ENCODE data around the gene ITGB6.

DNA sequence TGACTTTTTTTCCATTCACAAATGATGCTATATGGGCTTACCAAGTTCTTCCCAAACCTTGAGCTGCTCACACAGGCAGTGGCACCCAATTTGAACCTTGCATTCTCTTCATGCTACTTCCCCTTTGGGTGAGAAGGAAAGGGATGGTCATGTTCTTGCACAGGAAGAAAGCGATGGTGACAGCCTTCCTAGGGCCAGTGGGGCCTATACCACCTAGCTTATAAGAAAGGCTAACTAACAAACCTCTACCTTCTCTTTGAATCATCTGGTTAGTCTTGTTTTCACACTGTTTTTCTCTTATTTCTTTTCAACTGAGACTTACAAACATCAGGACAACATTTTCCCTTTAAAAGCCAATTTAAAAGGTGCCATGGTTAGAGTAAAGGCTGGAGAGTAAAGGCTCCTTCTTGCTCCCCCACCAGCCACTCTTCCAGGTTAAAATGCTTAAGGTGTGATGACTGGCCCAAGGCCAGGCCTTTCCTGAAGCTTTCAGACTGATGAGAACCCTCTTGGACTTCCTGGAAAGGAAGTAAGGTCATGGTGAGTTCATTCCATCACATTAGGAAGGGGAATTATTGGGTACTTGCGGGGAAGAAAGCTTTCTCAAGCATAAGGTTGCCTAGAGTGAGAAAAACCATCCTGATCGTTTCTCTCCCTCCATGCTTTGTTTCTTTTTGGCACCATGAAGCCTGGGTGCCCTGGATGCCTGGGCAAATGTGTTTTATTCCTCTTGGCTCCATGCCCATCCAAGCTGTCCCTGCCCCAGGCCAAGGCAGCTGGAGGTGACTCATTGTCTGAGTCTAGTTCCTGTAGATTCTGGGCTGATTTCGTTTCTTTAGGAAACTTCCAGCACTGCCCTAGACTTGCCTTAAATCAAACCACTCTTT, 41.4 kb upstream of the ITGB6 start:
- TF ChIP-seq, protein P1, sequence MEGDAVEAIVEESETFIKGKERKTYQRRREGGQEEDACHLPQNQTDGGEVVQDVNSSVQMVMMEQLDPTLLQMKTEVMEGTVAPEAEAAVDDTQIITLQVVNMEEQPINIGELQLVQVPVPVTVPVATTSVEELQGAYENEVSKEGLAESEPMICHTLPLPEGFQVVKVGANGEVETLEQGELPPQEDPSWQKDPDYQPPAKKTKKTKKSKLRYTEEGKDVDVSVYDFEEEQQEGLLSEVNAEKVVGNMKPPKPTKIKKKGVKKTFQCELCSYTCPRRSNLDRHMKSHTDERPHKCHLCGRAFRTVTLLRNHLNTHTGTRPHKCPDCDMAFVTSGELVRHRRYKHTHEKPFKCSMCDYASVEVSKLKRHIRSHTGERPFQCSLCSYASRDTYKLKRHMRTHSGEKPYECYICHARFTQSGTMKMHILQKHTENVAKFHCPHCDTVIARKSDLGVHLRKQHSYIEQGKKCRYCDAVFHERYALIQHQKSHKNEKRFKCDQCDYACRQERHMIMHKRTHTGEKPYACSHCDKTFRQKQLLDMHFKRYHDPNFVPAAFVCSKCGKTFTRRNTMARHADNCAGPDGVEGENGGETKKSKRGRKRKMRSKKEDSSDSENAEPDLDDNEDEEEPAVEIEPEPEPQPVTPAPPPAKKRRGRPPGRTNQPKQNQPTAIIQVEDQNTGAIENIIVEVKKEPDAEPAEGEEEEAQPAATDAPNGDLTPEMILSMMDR (IDR thresholded peaks at IDR 0.05; ENCODE audit: borderline replicate concordance, extremely low read depth, low read length, poor library complexity, severe bottlenecking) = no peak
- no peak for TF ChIP-seq EZH2 (IDR thresholded peaks at IDR 0.05; ENCODE audit: borderline replicate concordance, low read depth, low read length, severe bottlenecking)
